ENCODE results near the gene HHATL. TPM values are rescaled to one million over a fixed set of nuclear protein-coding genes. Genes with fewer than 3 reads are reported as not detected.

HHATL gene
- total RNA-seq, 4 donors from 2014 or later = 3.5 TPM; not detected in 3

DNA sequence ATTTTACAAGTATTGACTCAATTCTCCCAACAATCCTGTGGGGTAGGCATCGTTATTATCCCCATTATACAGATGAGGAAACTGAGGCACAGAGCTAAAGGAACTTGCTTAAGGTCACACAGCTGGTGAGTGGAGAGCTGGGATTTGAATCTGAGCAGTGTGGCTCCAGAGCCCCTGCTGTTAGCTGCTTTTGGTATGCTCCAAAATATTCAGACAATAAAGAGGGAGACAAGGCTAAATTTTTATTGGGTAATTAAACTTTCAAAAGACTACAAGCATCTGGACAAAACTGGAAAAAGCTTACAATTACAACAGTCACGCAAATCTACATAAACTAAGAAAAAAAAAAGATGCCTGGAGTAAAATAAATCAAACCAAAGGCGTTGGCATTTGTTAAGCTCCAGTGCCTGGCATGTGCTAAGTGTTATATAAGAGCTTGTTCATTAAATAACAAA is 42.7 kb upstream of the HHATL start:
- Histone ChIP-seq H3K27me3 (no peaks in the 10 kb centered on the region), H3K9me3 (no peaks in the 10 kb centered on the region), H3K36me3 (no peaks in the 10 kb centered on the region), H3K4me3 (no peak overlapping the region), H3K4me1 (peaks cover 0 to 55% (median 22%) of the 10 kb centered on the region in 4 donors), H3K27ac (peak overlapping the region; percentile 73 to 87 (median 82))
- WGBS, 2 donors = 62 to 67% methylated on average over 3 of the region's 3 CpGs
- TF ChIP-seq EP300 (IDR thresholded peaks at IDR 0.05) (no peak), POLR2A (IDR thresholded peaks at IDR 0.05) (no peak)
- TF ChIP-seq, protein P1, sequence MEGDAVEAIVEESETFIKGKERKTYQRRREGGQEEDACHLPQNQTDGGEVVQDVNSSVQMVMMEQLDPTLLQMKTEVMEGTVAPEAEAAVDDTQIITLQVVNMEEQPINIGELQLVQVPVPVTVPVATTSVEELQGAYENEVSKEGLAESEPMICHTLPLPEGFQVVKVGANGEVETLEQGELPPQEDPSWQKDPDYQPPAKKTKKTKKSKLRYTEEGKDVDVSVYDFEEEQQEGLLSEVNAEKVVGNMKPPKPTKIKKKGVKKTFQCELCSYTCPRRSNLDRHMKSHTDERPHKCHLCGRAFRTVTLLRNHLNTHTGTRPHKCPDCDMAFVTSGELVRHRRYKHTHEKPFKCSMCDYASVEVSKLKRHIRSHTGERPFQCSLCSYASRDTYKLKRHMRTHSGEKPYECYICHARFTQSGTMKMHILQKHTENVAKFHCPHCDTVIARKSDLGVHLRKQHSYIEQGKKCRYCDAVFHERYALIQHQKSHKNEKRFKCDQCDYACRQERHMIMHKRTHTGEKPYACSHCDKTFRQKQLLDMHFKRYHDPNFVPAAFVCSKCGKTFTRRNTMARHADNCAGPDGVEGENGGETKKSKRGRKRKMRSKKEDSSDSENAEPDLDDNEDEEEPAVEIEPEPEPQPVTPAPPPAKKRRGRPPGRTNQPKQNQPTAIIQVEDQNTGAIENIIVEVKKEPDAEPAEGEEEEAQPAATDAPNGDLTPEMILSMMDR (IDR thresholded peaks at IDR 0.05) = no peak
- DNase-seq (ENCODE audit: low spot score in 2 of 2) = no peak

DNA sequence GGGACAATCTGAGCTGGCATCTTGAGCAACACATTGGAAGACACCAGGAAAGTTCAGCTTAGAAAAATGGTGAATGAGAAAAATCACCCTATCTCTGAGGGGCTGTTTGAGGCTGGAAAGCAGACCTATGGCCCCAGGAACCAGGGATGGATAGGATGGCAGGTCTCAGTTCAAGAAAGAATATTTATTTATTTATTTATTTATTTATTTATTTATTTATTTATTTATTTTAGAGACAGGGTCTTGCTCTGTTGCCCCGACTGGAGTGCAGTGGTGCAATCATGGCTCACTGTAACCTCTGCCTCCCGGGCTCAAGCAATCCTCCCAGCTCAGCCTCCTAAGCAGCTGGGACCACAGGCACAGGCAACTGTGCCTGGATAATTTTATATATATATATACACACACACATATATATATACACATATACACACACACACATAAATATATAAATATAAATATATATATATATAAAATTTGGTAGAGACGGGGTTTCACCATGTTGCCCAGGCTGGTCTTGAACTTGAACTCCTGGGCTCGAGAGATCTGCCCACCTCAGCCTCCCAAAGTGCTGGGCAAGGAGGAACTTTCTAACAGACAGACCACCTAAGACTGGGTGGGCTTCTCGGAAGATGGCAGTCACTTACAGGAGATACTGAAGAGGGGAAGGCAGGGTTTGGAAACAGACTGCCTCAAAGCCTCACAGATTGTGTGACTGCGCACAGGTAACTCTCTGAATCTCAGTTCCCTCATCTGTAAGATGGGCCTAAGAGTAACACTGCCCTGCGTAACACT is 40.8 kb upstream of the HHATL start:
- whole genome bisulfite sequencing, 2 donors = 93 to 96% methylated on average over 7 of the region's 7 CpGs
- no peak for TF ChIP-seq EP300 (IDR thresholded peaks at IDR 0.05)
- TF ChIP-seq, protein P1 (IDR thresholded peaks at IDR 0.05) = no peak
- peak overlapping the region in 3 of 4 donors; percentile 62 to 87 (median 85) for H3K27ac ChIP-seq
- no peak overlapping the region for H3K4me3 ChIP-seq
- no peaks in the 10 kb centered on the region for H3K27me3 ChIP-seq
- no peaks in the 10 kb centered on the region for H3K36me3 ChIP-seq
- no peaks in the 10 kb centered on the region for H3K9me3 ChIP-seq
- DNase-seq (ENCODE audit: low spot score in 2 of 2) = peak in 1 of 2 donors; percentile 3
- H3K4me1 ChIP-seq = peaks cover 0 to 52% (median 20%) of the 10 kb centered on the region in 4 donors

DNA sequence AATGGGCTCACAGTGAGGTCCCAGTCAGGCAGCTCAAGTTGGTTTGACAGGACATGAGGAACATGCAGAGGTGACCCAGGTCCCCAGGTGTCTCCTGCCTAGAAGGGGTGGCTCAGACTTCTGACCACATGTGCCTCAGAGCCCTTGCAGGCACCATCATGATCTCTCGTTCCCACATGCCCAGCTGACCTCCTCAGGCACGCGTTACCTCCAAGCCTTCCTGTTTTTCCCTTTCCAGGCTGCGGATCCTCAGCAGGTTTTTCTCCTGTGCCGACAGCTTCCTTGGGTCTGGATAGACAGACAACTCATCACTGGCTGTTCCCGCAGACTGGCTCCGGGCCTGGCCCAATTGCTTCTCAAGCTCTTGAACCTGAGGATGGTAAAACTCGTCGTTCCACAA is 40.1 kb upstream of the HHATL start:
- WGBS, 2 donors = 93 to 96% methylated on average over 9 of the region's 9 CpGs
- H3K4me1 ChIP-seq = peaks cover 0 to 44% (median 20%) of the 10 kb centered on the region in 4 donors
- no peak overlapping the region for H3K4me3 ChIP-seq
- no peak for DNase-seq (ENCODE audit: low spot score in 2 of 2)
- H3K27ac ChIP-seq = peak overlapping the region in 1 of 4 donors; percentile 82
- no peaks in the 10 kb centered on the region for H3K9me3 ChIP-seq
- no peaks in the 10 kb centered on the region for H3K27me3 ChIP-seq
- H3K36me3 ChIP-seq = no peaks in the 10 kb centered on the region
- TF ChIP-seq EP300 (IDR thresholded peaks at IDR 0.05) (no peak), POLR2A (IDR thresholded peaks at IDR 0.05) (no peak)
- TF ChIP-seq, protein P1 (IDR thresholded peaks at IDR 0.05) = no peak

DNA sequence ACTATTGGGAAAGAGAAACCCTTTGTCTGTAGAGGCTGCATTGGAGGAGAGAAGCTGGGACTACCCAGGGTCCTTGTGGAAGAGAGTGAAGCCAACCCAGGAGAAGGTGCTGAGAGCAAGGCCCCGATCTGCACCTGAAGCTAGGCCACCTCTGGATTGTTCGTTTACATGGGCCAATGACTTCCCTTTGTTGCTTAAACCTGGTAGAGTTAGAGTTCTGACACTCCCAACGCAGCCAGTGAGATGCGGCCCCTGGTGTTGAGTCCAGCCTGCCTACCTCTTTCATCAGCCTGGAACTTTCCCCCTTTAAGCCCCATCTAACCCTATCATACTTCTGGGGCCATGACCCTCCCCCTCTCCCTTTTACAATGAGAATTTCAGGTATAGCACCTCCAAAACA is 39.7 kb upstream of the HHATL start:
- TF ChIP-seq EP300 (IDR thresholded peaks at IDR 0.05) = no peak
- TF ChIP-seq, protein P1 (IDR thresholded peaks at IDR 0.05) = no peak
- no peak for TF ChIP-seq POLR2A (IDR thresholded peaks at IDR 0.05)
- 88 to 90% methylated on average over 4 of the region's 4 CpGs for WGBS, 2 donors
- no peaks in the 10 kb centered on the region for H3K9me3 ChIP-seq
- no peaks in the 10 kb centered on the region for H3K36me3 ChIP-seq
- H3K27ac ChIP-seq = peak overlapping the region in 1 of 4 donors; percentile 82
- no peaks in the 10 kb centered on the region for H3K27me3 ChIP-seq
- H3K4me1 ChIP-seq = peaks cover 0 to 40% (median 18%) of the 10 kb centered on the region in 4 donors
- no peak overlapping the region for H3K4me3 ChIP-seq
- DNase-seq (ENCODE audit: low spot score in 2 of 2) = no peak

DNA sequence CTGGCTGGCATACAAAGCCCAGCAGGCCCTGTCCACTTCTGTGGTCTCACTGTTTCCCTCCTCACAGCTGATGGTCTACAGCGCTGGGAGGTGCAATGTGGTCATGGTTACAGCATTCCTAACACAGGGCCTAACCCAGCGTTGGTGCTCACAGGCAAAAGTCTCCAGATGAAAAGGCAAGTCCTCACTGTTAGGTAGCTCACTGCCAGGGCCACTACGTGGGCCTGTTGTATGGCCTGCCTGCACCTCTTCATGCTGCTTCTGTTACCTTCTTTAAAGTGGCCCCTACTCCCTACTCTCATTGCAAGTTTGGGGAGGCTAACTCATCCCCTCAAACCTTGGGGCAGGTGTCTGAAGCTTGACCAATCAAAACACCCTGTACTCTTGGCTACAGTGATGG is 39.2 kb upstream of the HHATL start:
- H3K4me3 ChIP-seq = no peak overlapping the region
- no peak for DNase-seq (ENCODE audit: low spot score in 2 of 2)
- 79 to 84% methylated on average over 3 of the region's 3 CpGs for WGBS, 2 donors
- peak overlapping the region in 1 of 4 donors; percentile 82 for H3K27ac ChIP-seq
- no peaks in the 10 kb centered on the region for H3K36me3 ChIP-seq
- TF ChIP-seq EP300 (IDR thresholded peaks at IDR 0.05) (no peak), POLR2A (IDR thresholded peaks at IDR 0.05) (no peak)
- TF ChIP-seq, protein P1 (IDR thresholded peaks at IDR 0.05) = no peak
- no peaks in the 10 kb centered on the region for H3K27me3 ChIP-seq
- no peaks in the 10 kb centered on the region for H3K9me3 ChIP-seq
- H3K4me1 ChIP-seq = peaks cover 0 to 36% (median 14%) of the 10 kb centered on the region in 4 donors

Measured in tibial nerve (tissue), 4 donors.